WTC11 (cell line): ENCODE results near the gene TAPBP. TPM values are rescaled to one million over a fixed set of nuclear protein-coding genes. Genes with fewer than 3 reads are reported as not detected.

ENCODE experiments used
- ATAC-seq: fragments of 200-7000 bp; cut with Tn5 transposase; 2 replicates; pipeline ENCODE4 v1.10.0; 2021; ENCODE audit warnings: mild to moderate bottlenecking, moderate library complexity
- CTCF ChIA-PET: fragments of 300-600 bp; sonication (Branson Sonifier 250); formaldehyde crosslinking; loops from one replicate; lab custom pipeline; 2021; ENCODE audit warnings: antibody characterized with exemption; lab: Charles Lee
- POLR2A ChIA-PET: fragments of 350-600 bp; sonication (Branson Sonifier 250); formaldehyde crosslinking; loops from one replicate; lab custom pipeline; 2021; ENCODE audit warnings: antibody characterized with exemption; lab: Charles Lee
- DNase-seq: peaks from one replicate; pipeline ENCODE4 v3.0.0; 2021; ENCODE audit warnings: low spot score
- H3K27ac Mint-ChIP-seq: 2 replicates; pipeline ENCODE4 v1.8.0; 2021; ENCODE audit warnings: mixed read lengths
- H3K27me3 Mint-ChIP-seq: 2 replicates; pipeline ENCODE4 v1.8.0; 2021; ENCODE audit warnings: low read depth, mild to moderate bottlenecking, moderate library complexity, mixed read lengths
- H3K36me3 Mint-ChIP-seq: 2 replicates; pipeline ENCODE4 v1.8.0; 2021; ENCODE audit warnings: mixed read lengths
- H3K4me1 Mint-ChIP-seq: 2 replicates; pipeline ENCODE4 v1.8.0; 2022; ENCODE audit warnings: mixed read lengths
- H3K4me3 Mint-ChIP-seq: 2 replicates; pipeline ENCODE4 v1.8.0; 2021; ENCODE audit warnings: mild to moderate bottlenecking, moderate library complexity, mixed read lengths
- H3K9me3 Mint-ChIP-seq: 2 replicates; pipeline ENCODE4 v1.8.0; 2021; ENCODE audit warnings: mixed read lengths
- ELF4 ChIP-seq: sonication (generic); formaldehyde crosslinking; IDR thresholded peaks from 2 replicates; pipeline ENCODE4 v1.8.1; 2022; ENCODE audit warnings: low read depth, mild to moderate bottlenecking, moderate library complexity, missing genetic modification reagents
- ETV6 ChIP-seq: sonication (generic); formaldehyde crosslinking; IDR thresholded peaks from 2 replicates; pipeline ENCODE4 v1.8.1; 2022; ENCODE audit warnings: mild to moderate bottlenecking, missing genetic modification reagents
- GABPB1 ChIP-seq: sonication (generic); formaldehyde crosslinking; IDR thresholded peaks from 2 replicates; pipeline ENCODE4 v1.8.1; 2023; ENCODE audit warnings: mild to moderate bottlenecking, missing genetic modification reagents
- MXD4 ChIP-seq: fragments of 250-450 bp; sonication (Bioruptor Pico); IDR thresholded peaks from 2 replicates; pipeline ENCODE4 v1.8.0; 2021; ENCODE audit warnings: mild to moderate bottlenecking, moderate library complexity, borderline replicate concordance
- NFATC4 ChIP-seq: fragments of 250-450 bp; sonication (Bioruptor Pico); IDR thresholded peaks from 2 replicates; pipeline ENCODE4 v1.9.0; 2021; ENCODE audit warnings: mild to moderate bottlenecking
- NFE2L1 ChIP-seq: sonication (generic); formaldehyde crosslinking; IDR thresholded peaks from 2 replicates; pipeline ENCODE4 v1.8.1; 2023; ENCODE audit warnings: missing genetic modification reagents
- NR1H2 ChIP-seq: sonication (generic); formaldehyde crosslinking; IDR thresholded peaks from 2 replicates; pipeline ENCODE4 v1.9.0; 2021; ENCODE audit warnings: mild to moderate bottlenecking, moderate library complexity, missing genetic modification reagents
- NR2C2 ChIP-seq: sonication (generic); formaldehyde crosslinking; IDR thresholded peaks from 2 replicates; pipeline ENCODE4 v1.8.0; 2022; ENCODE audit warnings: mild to moderate bottlenecking, missing genetic modification reagents
- OVOL2 ChIP-seq: fragments of 250-450 bp; sonication (Bioruptor Pico); IDR thresholded peaks from 2 replicates; pipeline ENCODE4 v1.9.0; 2021; ENCODE audit warnings: mild to moderate bottlenecking, borderline replicate concordance
- RORB ChIP-seq: fragments of 250-450 bp; sonication (Bioruptor Pico); IDR thresholded peaks from 2 replicates; pipeline ENCODE4 v1.9.0; 2021; ENCODE audit warnings: mild to moderate bottlenecking
- TEAD1 ChIP-seq: sonication (generic); formaldehyde crosslinking; IDR thresholded peaks from 2 replicates; pipeline ENCODE4 v1.8.0; 2022; ENCODE audit warnings: mild to moderate bottlenecking, missing genetic modification reagents
- TP53 ChIP-seq: sonication (generic); formaldehyde crosslinking; IDR thresholded peaks from 2 replicates; pipeline ENCODE4 v1.8.1; 2023; ENCODE audit warnings: mild to moderate bottlenecking, missing genetic modification reagents
- ZBTB21 ChIP-seq: sonication (generic); formaldehyde crosslinking; IDR thresholded peaks from 2 replicates; pipeline ENCODE4 v1.8.1; 2023; ENCODE audit warnings: mild to moderate bottlenecking, missing genetic modification reagents, borderline replicate concordance
- ZNF232 ChIP-seq: sonication (generic); formaldehyde crosslinking; IDR thresholded peaks from 2 replicates; pipeline ENCODE4 v1.8.0; 2022; ENCODE audit warnings: mild to moderate bottlenecking, missing genetic modification reagents
- ZNF317 ChIP-seq: sonication (generic); formaldehyde crosslinking; IDR thresholded peaks from 2 replicates; pipeline ENCODE4 v1.8.1; 2023; ENCODE audit warnings: low read depth, mild to moderate bottlenecking, moderate library complexity, missing genetic modification reagents, borderline replicate concordance
- total RNA-seq: library from RNA; stranded (reverse); gene quantifications from 3 replicates; pipeline ENCODE4 v1.2.3, GENCODE V29; 2021
- TF ChIP-seq, protein P1 (sequence below): sonication (generic); formaldehyde crosslinking; IDR thresholded peaks from 2 replicates; pipeline ENCODE4 v1.8.0; 2023; ENCODE audit warnings: mild to moderate bottlenecking, missing genetic modification reagents
- TF ChIP-seq, protein P2 (sequence below): sonication (generic); formaldehyde crosslinking; IDR thresholded peaks from 2 replicates; pipeline ENCODE4 v1.8.0; 2023; ENCODE audit warnings: missing genetic modification reagents
- TF ChIP-seq, protein P3 (sequence below): fragments of 250-450 bp; sonication (Bioruptor Pico); IDR thresholded peaks from 2 replicates; pipeline ENCODE4 v1.9.0; 2021; ENCODE audit warnings: mild to moderate bottlenecking, borderline replicate concordance
- TF ChIP-seq, protein P4 (sequence below): sonication (generic); formaldehyde crosslinking; IDR thresholded peaks from 2 replicates; pipeline ENCODE4 v1.8.0; 2022; ENCODE audit warnings: mild to moderate bottlenecking, missing genetic modification reagents
- TF ChIP-seq, protein P5 (sequence below): fragments of 250-450 bp; sonication (Bioruptor Pico); conservative IDR thresholded peaks from 2 replicates; pipeline ENCODE4 v1.9.0; 2021; ENCODE audit warnings: mild to moderate bottlenecking
- TF ChIP-seq, protein P6 (sequence below): fragments of 250-450 bp; sonication (Bioruptor Pico); IDR thresholded peaks from 2 replicates; pipeline ENCODE4 v1.9.0; 2021; ENCODE audit warnings: mild to moderate bottlenecking

The TAPBP gene
- total RNA-seq, 1 experiment from 2014 or later = 43.5 TPM

DNA sequence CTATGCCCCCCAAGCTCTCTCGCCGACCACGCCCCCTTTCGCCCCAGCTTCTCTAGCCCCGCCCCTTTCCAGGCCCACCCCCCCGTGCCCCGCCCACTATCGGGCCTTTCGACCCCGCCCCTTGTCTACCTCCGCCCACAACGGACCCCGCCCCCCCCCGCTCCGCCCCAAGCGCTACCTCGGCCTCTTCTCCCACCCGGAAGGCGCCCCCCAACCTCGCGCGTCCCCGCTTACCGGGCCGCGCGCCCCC, 3.5 kb upstream of the TAPBP start:
- H3K4me1 Mint-ChIP-seq = peaks cover 65% of the 10 kb centered on the region
- CTCF ChIA-PET = interaction anchor here (0.6 to 2.5 kb wide), 20 partner anchors 12 to 1169 kb away, joined by 3 to 16 read pairs (median 4); partner anchors contain the start of genes B3GALT4, CUTA, PFDN6 and RPS18

DNA sequence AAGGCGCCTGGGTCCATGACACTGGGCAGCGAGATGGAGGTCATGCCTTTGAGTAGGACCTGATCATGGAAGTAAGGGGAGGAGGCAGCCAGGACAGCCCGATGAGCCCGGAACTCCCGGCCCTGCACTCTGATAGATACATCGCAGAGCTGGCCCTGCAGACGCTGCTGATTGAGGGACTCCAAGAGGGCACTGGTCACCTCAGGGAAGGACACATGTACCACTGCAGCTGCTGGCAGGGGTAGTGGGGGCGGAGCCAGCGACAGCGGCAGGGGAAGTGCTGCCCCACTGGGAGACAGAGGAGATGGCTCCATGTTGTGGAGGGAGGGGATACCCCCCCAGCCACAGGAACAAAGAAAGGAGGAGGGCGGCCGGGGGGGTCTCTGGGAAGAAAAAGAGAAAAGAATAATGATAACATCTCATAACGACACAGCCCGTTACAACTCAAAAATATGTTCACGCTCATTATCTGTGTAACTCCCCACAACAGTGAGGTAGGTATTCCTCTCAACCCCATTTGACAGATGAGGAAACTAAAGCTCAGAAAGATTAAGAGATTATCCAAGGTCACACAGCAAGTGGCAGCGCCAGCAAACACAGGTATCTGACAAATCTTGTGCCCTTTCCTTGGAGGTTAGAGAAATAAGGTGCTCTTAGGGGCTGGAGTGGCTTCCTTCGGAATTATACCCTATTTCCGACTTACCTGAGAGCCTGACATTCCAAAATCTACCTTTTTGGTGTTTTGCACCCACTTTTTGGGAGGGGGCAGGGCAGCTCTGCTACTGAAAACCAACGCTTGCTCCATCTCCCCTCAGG, 2.9 kb upstream of the TAPBP start:
- H3K9me3 Mint-ChIP-seq = no peaks in the 10 kb centered on the region
- H3K27me3 Mint-ChIP-seq = no peaks in the 10 kb centered on the region; the same call in 1 of the 2 replicates
- H3K27ac Mint-ChIP-seq = peak overlapping the region; percentile 91
- POLR2A ChIA-PET = interaction anchor here (1.0 to 1.9 kb wide), 3 partner anchors 28 to 133 kb away, joined by 3 to 8 read pairs (median 6); no protein-coding TSS in a partner anchor
- H3K4me3 Mint-ChIP-seq = peak overlapping the region; percentile 71
- H3K36me3 Mint-ChIP-seq = peaks cover 21% of the 10 kb centered on the region
- no peak for DNase-seq
- CTCF ChIA-PET = interaction anchor here (0.9 to 2.5 kb wide), 11 partner anchors 17 to 1168 kb away, joined by 3 to 16 read pairs (median 5); partner anchors contain the start of genes B3GALT4, CUTA, PFDN6 and RPS18
- TF ChIP-seq NR2C2 (CRISPR knock-in tag) (no peak), NFATC4 (CRISPR knock-in tag) (no peak), ELF4 (CRISPR knock-in tag) (no peak), ETV6 (CRISPR knock-in tag) (no peak), MXD4 (no peak), RORB (CRISPR knock-in tag) (no peak), TEAD1 (no peak), NFE2L1 (no peak), OVOL2 (CRISPR knock-in tag) (no peak), ZNF232 (CRISPR knock-in tag) (no peak)
- TF ChIP-seq, protein P1, sequence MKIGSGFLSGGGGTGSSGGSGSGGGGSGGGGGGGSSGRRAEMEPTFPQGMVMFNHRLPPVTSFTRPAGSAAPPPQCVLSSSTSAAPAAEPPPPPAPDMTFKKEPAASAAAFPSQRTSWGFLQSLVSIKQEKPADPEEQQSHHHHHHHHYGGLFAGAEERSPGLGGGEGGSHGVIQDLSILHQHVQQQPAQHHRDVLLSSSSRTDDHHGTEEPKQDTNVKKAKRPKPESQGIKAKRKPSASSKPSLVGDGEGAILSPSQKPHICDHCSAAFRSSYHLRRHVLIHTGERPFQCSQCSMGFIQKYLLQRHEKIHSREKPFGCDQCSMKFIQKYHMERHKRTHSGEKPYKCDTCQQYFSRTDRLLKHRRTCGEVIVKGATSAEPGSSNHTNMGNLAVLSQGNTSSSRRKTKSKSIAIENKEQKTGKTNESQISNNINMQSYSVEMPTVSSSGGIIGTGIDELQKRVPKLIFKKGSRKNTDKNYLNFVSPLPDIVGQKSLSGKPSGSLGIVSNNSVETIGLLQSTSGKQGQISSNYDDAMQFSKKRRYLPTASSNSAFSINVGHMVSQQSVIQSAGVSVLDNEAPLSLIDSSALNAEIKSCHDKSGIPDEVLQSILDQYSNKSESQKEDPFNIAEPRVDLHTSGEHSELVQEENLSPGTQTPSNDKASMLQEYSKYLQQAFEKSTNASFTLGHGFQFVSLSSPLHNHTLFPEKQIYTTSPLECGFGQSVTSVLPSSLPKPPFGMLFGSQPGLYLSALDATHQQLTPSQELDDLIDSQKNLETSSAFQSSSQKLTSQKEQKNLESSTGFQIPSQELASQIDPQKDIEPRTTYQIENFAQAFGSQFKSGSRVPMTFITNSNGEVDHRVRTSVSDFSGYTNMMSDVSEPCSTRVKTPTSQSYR (CRISPR knock-in tag) = no peak
- TF ChIP-seq, protein P2, sequence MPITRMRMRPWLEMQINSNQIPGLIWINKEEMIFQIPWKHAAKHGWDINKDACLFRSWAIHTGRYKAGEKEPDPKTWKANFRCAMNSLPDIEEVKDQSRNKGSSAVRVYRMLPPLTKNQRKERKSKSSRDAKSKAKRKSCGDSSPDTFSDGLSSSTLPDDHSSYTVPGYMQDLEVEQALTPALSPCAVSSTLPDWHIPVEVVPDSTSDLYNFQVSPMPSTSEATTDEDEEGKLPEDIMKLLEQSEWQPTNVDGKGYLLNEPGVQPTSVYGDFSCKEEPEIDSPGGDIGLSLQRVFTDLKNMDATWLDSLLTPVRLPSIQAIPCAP (CRISPR knock-in tag) = no peak
- TF ChIP-seq, protein P3, sequence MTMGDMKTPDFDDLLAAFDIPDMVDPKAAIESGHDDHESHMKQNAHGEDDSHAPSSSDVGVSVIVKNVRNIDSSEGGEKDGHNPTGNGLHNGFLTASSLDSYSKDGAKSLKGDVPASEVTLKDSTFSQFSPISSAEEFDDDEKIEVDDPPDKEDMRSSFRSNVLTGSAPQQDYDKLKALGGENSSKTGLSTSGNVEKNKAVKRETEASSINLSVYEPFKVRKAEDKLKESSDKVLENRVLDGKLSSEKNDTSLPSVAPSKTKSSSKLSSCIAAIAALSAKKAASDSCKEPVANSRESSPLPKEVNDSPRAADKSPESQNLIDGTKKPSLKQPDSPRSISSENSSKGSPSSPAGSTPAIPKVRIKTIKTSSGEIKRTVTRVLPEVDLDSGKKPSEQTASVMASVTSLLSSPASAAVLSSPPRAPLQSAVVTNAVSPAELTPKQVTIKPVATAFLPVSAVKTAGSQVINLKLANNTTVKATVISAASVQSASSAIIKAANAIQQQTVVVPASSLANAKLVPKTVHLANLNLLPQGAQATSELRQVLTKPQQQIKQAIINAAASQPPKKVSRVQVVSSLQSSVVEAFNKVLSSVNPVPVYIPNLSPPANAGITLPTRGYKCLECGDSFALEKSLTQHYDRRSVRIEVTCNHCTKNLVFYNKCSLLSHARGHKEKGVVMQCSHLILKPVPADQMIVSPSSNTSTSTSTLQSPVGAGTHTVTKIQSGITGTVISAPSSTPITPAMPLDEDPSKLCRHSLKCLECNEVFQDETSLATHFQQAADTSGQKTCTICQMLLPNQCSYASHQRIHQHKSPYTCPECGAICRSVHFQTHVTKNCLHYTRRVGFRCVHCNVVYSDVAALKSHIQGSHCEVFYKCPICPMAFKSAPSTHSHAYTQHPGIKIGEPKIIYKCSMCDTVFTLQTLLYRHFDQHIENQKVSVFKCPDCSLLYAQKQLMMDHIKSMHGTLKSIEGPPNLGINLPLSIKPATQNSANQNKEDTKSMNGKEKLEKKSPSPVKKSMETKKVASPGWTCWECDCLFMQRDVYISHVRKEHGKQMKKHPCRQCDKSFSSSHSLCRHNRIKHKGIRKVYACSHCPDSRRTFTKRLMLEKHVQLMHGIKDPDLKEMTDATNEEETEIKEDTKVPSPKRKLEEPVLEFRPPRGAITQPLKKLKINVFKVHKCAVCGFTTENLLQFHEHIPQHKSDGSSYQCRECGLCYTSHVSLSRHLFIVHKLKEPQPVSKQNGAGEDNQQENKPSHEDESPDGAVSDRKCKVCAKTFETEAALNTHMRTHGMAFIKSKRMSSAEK = no peak
- TF ChIP-seq, protein P4, sequence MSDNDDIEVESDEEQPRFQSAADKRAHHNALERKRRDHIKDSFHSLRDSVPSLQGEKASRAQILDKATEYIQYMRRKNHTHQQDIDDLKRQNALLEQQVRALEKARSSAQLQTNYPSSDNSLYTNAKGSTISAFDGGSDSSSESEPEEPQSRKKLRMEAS (CRISPR knock-in tag) = no peak
- no peak for ATAC-seq
- H3K4me1 Mint-ChIP-seq = peaks cover 65% of the 10 kb centered on the region

More for the DNA sequence above, 3.5 kb upstream of the TAPBP start:
- peaks cover 21% of the 10 kb centered on the region for H3K36me3 Mint-ChIP-seq
- H3K27me3 Mint-ChIP-seq = no peaks in the 10 kb centered on the region; the same call in 1 of the 2 replicates
- DNase-seq (peak; percentile 69), ATAC-seq (no peak)
- no peaks in the 10 kb centered on the region for H3K9me3 Mint-ChIP-seq
- POLR2A ChIA-PET = interaction anchor here (0.7 to 1.9 kb wide), 13 partner anchors 19 to 367 kb away, joined by 3 to 8 read pairs (median 3); partner anchors contain the start of gene B3GALT4
- peak overlapping the region; percentile 91; the same call in 1 of the 2 replicates for H3K27ac Mint-ChIP-seq
- H3K4me3 Mint-ChIP-seq = peak overlapping the region; percentile 71
- no peak for TF ChIP-seq ZNF317 (CRISPR knock-in tag)
- no peak for TF ChIP-seq ZBTB21 (CRISPR knock-in tag)
- TF ChIP-seq, protein P5, sequence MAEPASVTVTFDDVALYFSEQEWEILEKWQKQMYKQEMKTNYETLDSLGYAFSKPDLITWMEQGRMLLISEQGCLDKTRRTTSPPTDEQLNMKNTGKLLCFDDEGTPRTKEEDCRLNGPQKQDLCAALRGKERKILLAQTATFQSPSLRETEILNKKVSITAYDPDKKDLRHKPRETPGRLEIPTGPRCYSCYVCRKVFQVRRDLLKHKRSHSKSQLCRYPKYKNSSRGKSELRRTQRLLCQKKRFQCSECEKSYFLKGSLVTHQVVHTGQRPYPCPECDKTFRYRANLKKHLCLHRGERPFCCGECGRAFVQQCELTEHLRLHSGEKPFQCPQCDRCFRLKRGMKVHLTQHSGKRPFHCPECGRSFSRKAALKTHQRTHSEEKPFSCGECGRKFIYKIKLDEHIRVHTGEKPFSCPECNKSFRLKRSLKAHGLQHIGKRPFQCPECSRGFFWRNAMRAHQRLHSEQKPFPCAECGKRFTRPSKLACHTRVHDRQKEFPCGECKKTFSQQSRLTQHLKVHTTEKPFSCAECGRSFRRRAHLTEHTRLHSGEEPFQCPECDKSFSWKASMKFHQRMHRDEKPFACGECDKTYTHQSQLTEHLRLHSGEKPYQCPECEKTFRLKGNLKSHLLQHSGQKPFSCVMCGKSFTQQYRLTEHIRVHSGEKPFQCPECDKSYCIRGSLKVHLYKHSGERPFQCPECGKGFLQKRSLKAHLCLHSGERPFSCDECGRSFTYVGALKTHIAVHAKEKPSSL (CRISPR knock-in tag) = no peak
- no peak for TF ChIP-seq ELF4 (CRISPR knock-in tag)
- no peak for TF ChIP-seq TP53 (CRISPR knock-in tag)
- TF ChIP-seq, protein P6, sequence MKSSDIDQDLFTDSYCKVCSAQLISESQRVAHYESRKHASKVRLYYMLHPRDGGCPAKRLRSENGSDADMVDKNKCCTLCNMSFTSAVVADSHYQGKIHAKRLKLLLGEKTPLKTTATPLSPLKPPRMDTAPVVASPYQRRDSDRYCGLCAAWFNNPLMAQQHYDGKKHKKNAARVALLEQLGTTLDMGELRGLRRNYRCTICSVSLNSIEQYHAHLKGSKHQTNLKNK = no peak
- TF ChIP-seq NR1H2 = no peak
- no peak for TF ChIP-seq GABPB1 (CRISPR knock-in tag)
